ENCODE measurements around the gene OSCP1.

OSCP1 gene

GRCh38 chr1:36381405-36381804 is 68.8 kb downstream of the OSCP1 start:
- Mint-ChIP-seq H3K27me3 (ENCODE audit: low read depth) (no peaks in the 10 kb centered on the region), H3K27ac (no peak overlapping the region), H3K9me3 (no peaks in the 10 kb centered on the region), H3K4me1 (ENCODE audit: low read depth) (peaks cover 44% of the 10 kb centered on the region), H3K4me3 (no peak overlapping the region), H3K36me3 (ENCODE audit: low read depth) (peaks cover 24% of the 10 kb centered on the region)

GRCh38 chr1:36380782-36381181 is 69.5 kb downstream of the OSCP1 start:
- no peak overlapping the region for H3K27ac Mint-ChIP-seq
- H3K9me3 Mint-ChIP-seq = no peaks in the 10 kb centered on the region
- H3K4me3 Mint-ChIP-seq = no peak overlapping the region

GRCh38 chr1:36380143-36380619 is 70.1 kb downstream of the OSCP1 start:
- Mint-ChIP-seq H3K27ac (peak overlapping the region; percentile 7), H3K27me3 (ENCODE audit: low read depth) (no peaks in the 10 kb centered on the region), H3K4me3 (no peak overlapping the region), H3K9me3 (no peaks in the 10 kb centered on the region), H3K4me1 (ENCODE audit: low read depth) (peaks cover 51% of the 10 kb centered on the region), H3K36me3 (ENCODE audit: low read depth) (peaks cover 24% of the 10 kb centered on the region)

More at GRCh38 chr1:36380782-36381181, 69.5 kb downstream of the OSCP1 start:
- peaks cover 49% of the 10 kb centered on the region for H3K4me1 Mint-ChIP-seq (ENCODE audit: low read depth)
- H3K27me3 Mint-ChIP-seq (ENCODE audit: low read depth) = no peaks in the 10 kb centered on the region
- H3K36me3 Mint-ChIP-seq (ENCODE audit: low read depth) = peaks cover 24% of the 10 kb centered on the region

GRCh38 chr1:36377791-36378492 is 72.3 kb downstream of the OSCP1 start:
- Mint-ChIP-seq H3K4me1 (ENCODE audit: low read depth) (peaks cover 59% of the 10 kb centered on the region), H3K27ac (peak overlapping the region; percentile 76), H3K4me3 (no peak overlapping the region), H3K27me3 (ENCODE audit: low read depth) (no peaks in the 10 kb centered on the region), H3K36me3 (ENCODE audit: low read depth) (peaks cover 15% of the 10 kb centered on the region), H3K9me3 (no peaks in the 10 kb centered on the region)

- Mint-ChIP-seq H3K27me3 (ENCODE audit: low read depth) (no peaks in the 10 kb centered on the region), H3K4me1 (ENCODE audit: low read depth) (peaks cover 49% of the 10 kb centered on the region), H3K9me3 (no peaks in the 10 kb centered on the region), H3K36me3 (ENCODE audit: low read depth) (peaks cover 4% of the 10 kb centered on the region), H3K27ac (peak overlapping the region; percentile 70), H3K4me3 (no peak overlapping the region)
Observed at GRCh38 chr1:36372617-36373016, 77.6 kb downstream of the OSCP1 start.

GRCh38 chr1:36369061-36369861 is 81.0 kb downstream of the OSCP1 start:
- Mint-ChIP-seq H3K27me3 (ENCODE audit: low read depth) (no peaks in the 10 kb centered on the region), H3K27ac (peak overlapping the region; percentile 32), H3K36me3 (ENCODE audit: low read depth) (peaks cover 8% of the 10 kb centered on the region), H3K9me3 (no peaks in the 10 kb centered on the region), H3K4me1 (ENCODE audit: low read depth) (peaks cover 52% of the 10 kb centered on the region), H3K4me3 (no peak overlapping the region)

Data from T-helper 1 cell treated with Interleukin-12 subunit alpha and Interleukin-12 subunit beta and Interleukin-4 antibody, amounts not matched to agents 30 μg/mL and 1 μg/mL, for 36 hours (primary cell).